Mesothelial cell of epicardium (in vitro differentiated cells): ENCODE data around the gene RPL21. TPM values are rescaled to one million over a fixed set of nuclear protein-coding genes. Genes with fewer than 3 reads are reported as not detected.

Experiments used
- DNase-seq, 2 experiments: peaks; one replicate each; pipeline ENCODE4 v3.0.0; 2021; ENCODE audit warnings: low spot score in 2 of 2; ENCODE audit not compliant: unreplicated experiment in 2 of 2
- H3K27ac Mint-ChIP-seq: 2 replicates; pipeline ENCODE4 v1.8.0; 2021; ENCODE audit warnings: mixed read lengths
- H3K27me3 Mint-ChIP-seq: 2 replicates; pipeline ENCODE4 v1.8.0; 2021; ENCODE audit warnings: low read depth, mixed read lengths
- H3K36me3 Mint-ChIP-seq: 2 replicates; pipeline ENCODE4 v1.8.0; 2021; ENCODE audit warnings: mixed read lengths
- H3K4me1 Mint-ChIP-seq: 2 replicates; pipeline ENCODE4 v1.8.0; 2021; ENCODE audit warnings: mixed read lengths
- H3K4me3 Mint-ChIP-seq: 2 replicates; pipeline ENCODE4 v1.8.0; 2021; ENCODE audit warnings: mild to moderate bottlenecking, moderate library complexity, mixed read lengths
- H3K9me3 Mint-ChIP-seq: 2 replicates; pipeline ENCODE4 v1.8.0; 2021; ENCODE audit warnings: mixed read lengths
- total RNA-seq: library from RNA; stranded (reverse); gene quantifications from 3 replicates; pipeline ENCODE4 v1.2.1, GENCODE V29; 2021
- TF ChIP-seq, protein P1 (sequence below): fragments of 200-600 bp; sonication (generic); IDR thresholded peaks from one replicate; pipeline ENCODE4 v1.5.0; 2021; ENCODE audit warnings: antibody characterized with exemption; ENCODE audit not compliant: unreplicated experiment

The RPL21 gene
- total RNA-seq, 1 donor from 2014 or later, result 851 TPM

DNA sequence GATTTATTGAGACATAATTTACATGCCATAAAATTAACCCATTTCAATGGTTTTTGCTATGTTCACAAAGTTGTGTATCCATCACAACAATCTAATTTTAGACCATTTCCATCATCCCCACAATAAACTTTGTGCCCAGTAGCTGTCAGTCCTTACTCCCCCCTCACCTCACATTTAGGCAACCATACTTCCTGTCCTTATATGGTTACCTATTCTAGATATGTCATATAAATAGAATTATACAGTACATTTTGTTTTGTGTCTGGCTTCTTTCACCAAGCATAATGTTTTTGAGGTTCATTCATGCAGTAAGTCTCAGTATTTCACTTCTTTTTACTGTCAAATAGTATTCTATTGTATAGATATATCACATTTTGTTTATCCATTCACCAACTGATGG lies 23.2 kb upstream of the RPL21 start:
- TF ChIP-seq, protein P1, sequence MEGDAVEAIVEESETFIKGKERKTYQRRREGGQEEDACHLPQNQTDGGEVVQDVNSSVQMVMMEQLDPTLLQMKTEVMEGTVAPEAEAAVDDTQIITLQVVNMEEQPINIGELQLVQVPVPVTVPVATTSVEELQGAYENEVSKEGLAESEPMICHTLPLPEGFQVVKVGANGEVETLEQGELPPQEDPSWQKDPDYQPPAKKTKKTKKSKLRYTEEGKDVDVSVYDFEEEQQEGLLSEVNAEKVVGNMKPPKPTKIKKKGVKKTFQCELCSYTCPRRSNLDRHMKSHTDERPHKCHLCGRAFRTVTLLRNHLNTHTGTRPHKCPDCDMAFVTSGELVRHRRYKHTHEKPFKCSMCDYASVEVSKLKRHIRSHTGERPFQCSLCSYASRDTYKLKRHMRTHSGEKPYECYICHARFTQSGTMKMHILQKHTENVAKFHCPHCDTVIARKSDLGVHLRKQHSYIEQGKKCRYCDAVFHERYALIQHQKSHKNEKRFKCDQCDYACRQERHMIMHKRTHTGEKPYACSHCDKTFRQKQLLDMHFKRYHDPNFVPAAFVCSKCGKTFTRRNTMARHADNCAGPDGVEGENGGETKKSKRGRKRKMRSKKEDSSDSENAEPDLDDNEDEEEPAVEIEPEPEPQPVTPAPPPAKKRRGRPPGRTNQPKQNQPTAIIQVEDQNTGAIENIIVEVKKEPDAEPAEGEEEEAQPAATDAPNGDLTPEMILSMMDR, result no peak
- Mint-ChIP-seq H3K27me3 (peaks cover 2% of the 10 kb centered on the region), H3K4me1 (no peaks in the 10 kb centered on the region), H3K27ac (no peak overlapping the region), H3K36me3 (peaks cover 4% of the 10 kb centered on the region), H3K4me3 (no peak overlapping the region), H3K9me3 (peaks cover 16% of the 10 kb centered on the region)
- DNase-seq, result no peak

DNA sequence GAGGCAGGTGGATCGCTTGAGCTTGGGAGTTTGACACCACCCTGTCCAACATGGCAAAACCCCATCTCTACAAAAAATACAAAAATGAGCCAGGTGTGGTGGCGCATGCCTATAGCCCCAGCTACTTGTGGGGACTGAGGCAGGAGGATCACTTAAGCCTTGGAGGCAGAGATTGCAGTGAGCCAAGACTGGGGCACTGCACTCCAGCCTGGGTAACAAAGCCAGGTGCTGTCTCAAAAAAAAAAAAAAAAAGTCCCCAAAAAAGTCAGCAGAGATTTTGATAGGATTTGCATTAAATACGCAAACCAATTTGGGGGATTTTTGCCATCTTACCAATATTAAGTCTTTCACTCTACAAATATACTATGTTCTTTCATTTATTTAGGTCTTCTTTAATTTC lies 21.7 kb upstream of the RPL21 start:
- no peak overlapping the region for H3K4me3 Mint-ChIP-seq
- H3K9me3 Mint-ChIP-seq, result peaks cover 16% of the 10 kb centered on the region
- peaks cover 4% of the 10 kb centered on the region for H3K36me3 Mint-ChIP-seq
- DNase-seq, result no peak
- no peak overlapping the region for H3K27ac Mint-ChIP-seq
- TF ChIP-seq, protein P1, result no peak
- no peaks in the 10 kb centered on the region for H3K4me1 Mint-ChIP-seq
- peaks cover 2% of the 10 kb centered on the region for H3K27me3 Mint-ChIP-seq

DNA sequence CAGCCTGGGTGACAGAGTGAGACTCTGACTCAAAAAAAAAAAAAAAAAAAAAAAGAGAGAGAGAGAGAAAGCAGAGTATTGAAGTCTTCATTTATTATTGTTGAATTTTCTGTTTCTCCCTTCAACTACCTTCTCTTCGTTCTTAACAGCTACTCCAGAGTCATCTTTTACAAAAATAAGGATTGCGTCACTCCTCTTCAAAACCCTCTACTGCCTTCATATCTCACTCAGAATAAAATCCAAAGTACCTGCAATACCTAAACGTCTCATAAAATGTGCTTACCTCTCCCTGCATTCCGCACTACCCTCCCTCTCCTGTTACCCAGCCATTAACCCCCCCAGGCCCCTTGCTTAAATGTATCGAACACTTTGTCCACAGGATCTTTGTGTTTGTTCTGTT lies 17.4 kb upstream of the RPL21 start:
- Mint-ChIP-seq H3K4me1 (no peaks in the 10 kb centered on the region), H3K4me3 (no peak overlapping the region), H3K27ac (no peak overlapping the region), H3K9me3 (peaks cover 16% of the 10 kb centered on the region), H3K36me3 (peaks cover 4% of the 10 kb centered on the region), H3K27me3 (peaks cover 3% of the 10 kb centered on the region)
- TF ChIP-seq, protein P1, result no peak
- no peak for DNase-seq

DNA sequence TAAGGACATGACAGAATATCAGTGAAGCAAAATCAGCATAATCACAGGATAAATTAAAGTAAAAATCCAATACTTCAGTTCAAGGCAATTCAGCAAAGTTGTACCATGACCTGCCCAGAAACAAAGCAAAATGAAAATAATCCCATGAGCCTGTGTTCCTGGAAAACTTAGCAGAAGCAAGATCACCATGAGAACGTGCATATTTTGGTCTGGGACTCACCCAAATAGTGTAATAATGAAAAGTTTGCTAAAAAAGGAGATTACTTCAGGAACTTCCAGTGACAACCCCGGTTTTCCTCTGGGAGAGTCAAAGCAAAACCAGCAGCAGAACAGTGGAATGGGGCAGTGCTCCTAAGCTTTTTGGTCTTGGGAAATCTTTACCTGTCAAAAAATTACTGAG lies 14.9 kb upstream of the RPL21 start:
- Mint-ChIP-seq H3K9me3 (peaks cover 13% of the 10 kb centered on the region), H3K27ac (no peak overlapping the region), H3K4me3 (no peak overlapping the region), H3K4me1 (no peaks in the 10 kb centered on the region), H3K27me3 (peaks cover 3% of the 10 kb centered on the region), H3K36me3 (peaks cover 4% of the 10 kb centered on the region)
- DNase-seq, result no peak
- TF ChIP-seq, protein P1, result no peak

DNA sequence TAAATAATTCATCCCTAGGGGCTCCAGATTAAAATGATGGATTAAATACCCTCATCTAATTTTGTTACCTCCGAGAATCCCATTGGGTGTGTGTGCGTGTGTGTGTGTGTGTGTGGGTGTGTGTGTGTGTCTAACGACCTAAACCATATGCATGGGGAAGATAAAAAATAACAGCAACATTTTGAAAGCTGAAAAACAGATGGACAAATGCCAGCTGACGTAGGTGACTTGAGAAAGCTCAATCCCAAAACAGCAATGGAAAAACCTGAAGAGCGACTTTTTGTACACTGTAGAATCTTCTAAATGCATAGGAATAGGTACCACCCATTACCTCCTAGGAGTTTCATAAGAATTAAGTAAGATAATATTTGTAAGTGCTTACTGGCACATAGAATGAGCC lies 8.7 kb upstream of the RPL21 start:
- H3K4me3 Mint-ChIP-seq, result no peak overlapping the region
- no peak overlapping the region for H3K27ac Mint-ChIP-seq
- no peak for DNase-seq
- no peaks in the 10 kb centered on the region for H3K4me1 Mint-ChIP-seq
- no peaks in the 10 kb centered on the region for H3K36me3 Mint-ChIP-seq
- peaks cover 3% of the 10 kb centered on the region for H3K27me3 Mint-ChIP-seq
- TF ChIP-seq, protein P1, result no peak
- H3K9me3 Mint-ChIP-seq, result no peaks in the 10 kb centered on the region

DNA sequence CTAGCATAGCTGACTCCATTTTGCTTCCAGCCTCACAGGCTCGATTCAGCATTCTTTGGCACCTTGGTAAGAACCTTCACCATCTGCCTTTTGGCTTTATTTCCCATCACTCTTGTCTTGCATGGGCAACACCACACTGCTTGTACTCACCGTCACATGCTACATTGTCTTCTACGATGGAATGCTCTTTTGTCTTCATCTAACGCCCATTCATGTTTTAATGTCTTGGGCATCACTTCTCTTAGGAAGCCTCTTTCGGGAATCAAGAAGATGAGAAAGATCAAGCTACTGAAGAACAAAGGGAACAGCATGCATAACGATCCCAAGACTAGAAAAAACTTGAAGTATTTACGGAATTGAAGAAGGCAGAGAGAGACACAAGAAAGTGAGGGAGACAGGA lies 5.7 kb upstream of the RPL21 start:
- no peak overlapping the region for H3K4me3 Mint-ChIP-seq
- no peaks in the 10 kb centered on the region for H3K36me3 Mint-ChIP-seq
- no peak overlapping the region for H3K27ac Mint-ChIP-seq
- H3K27me3 Mint-ChIP-seq, result no peaks in the 10 kb centered on the region
- TF ChIP-seq, protein P1, result no peak
- H3K9me3 Mint-ChIP-seq, result no peaks in the 10 kb centered on the region
- peaks cover 9% of the 10 kb centered on the region for H3K4me1 Mint-ChIP-seq
- DNase-seq, result no peak
